ENCODE measurements around the gene CCDC81. TPM values are rescaled to one million over a fixed set of nuclear protein-coding genes. Genes with fewer than 3 reads are reported as not detected.
"Not testable (repeated sequence)": the region's sequence is repeated elsewhere in the genome, so short reads cannot be mapped to it uniquely, and the experiment has no call there.

Gene CCDC81
- 0.81 and 1.2 TPM in 2 replicates for total RNA-seq (2014; rRNA removed; shearing (Covaris generic))

- H3K9me3 ChIP-seq (replicated peaks), result no peaks in the 10 kb centered on the region
- H3K4me1 ChIP-seq, result no peaks in the 10 kb centered on the region
- no peak within 1 kb of the TSS for H3K27ac ChIP-seq
- H3K4me3 ChIP-seq, result no peak within 1 kb of the TSS
- no peaks in the 10 kb centered on the region for H3K27me3 ChIP-seq
- no peaks in the 10 kb centered on the region for H3K36me3 ChIP-seq
- DNase-seq, result no peak
Measured at GRCh38 chr11:86374586-86374985, at the start of gene CCDC81. Gene CCDC81 (plus strand): TSS chr11:86374887. CDS start chr11:86375164, 277 bp downstream.

- peaks cover 46% of the 10 kb centered on the region for H3K36me3 ChIP-seq
- no peaks in the 10 kb centered on the region for H3K27me3 ChIP-seq
- H3K9me3 ChIP-seq (replicated peaks), result no peaks in the 10 kb centered on the region; the same call in 1 of the 2 replicates
- DNase-seq, result no peak
- H3K27ac ChIP-seq, result no peak overlapping the region
- no peak overlapping the region for H3K4me3 ChIP-seq
- no peaks in the 10 kb centered on the region for H3K4me1 ChIP-seq
Measured at GRCh38 chr11:86335131-86335767, 39.4 kb upstream of the CCDC81 start.

DNA sequence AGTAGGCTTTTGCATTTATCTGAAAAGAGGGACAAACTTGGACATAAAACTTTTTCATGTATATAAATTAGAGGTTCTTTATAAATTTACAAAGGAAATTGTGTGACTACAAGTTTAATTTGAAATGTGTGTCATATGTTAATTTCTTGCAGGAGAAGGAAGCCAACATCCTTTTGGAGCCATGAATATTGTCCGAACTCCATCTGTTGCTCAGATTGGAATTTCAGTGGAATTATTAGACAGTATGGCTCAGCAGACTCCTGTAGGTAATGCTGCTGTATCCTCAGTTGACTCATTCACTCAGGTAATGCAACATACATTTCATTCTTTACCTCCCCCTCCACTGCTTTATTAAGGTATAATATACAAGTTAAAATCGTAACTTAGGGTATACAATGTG lies 37.5 kb upstream of the CCDC81 start:
- Histone ChIP-seq H3K9me3 (replicated peaks) (no peaks in the 10 kb centered on the region; the same call in 1 of the 2 replicates), H3K36me3 (peaks cover 38% of the 10 kb centered on the region), H3K27me3 (no peaks in the 10 kb centered on the region), H3K4me3 (no peak overlapping the region), H3K27ac (no peak overlapping the region), H3K4me1 (no peaks in the 10 kb centered on the region)
- no peak for DNase-seq

DNA sequence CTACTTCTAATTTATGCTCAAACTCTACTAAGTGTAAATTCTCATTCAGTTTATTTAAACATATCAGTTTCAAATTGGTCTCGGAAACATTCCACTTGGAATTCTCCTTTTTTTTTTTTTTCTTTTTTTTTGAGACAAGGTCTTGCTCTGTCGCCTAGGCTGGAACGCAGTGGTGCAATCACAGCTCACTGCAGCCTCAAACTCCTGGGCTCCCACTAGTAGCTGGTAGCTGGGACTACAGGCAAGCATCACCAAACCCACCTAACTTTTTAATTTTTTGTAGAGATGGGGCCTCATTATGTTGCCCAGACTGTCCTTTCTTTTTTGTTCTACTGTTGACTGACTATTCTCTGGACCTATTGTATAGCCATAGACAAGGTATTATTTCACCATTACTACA lies 33.3 kb upstream of the CCDC81 start:
- Histone ChIP-seq H3K4me1 (no peaks in the 10 kb centered on the region), H3K9me3 (replicated peaks) (no peaks in the 10 kb centered on the region; the same call in 1 of the 2 replicates), H3K27me3 (no peaks in the 10 kb centered on the region), H3K36me3 (peaks cover 31% of the 10 kb centered on the region), H3K27ac (no peak overlapping the region), H3K4me3 (no peak overlapping the region)
- DNase-seq, result no peak

DNA sequence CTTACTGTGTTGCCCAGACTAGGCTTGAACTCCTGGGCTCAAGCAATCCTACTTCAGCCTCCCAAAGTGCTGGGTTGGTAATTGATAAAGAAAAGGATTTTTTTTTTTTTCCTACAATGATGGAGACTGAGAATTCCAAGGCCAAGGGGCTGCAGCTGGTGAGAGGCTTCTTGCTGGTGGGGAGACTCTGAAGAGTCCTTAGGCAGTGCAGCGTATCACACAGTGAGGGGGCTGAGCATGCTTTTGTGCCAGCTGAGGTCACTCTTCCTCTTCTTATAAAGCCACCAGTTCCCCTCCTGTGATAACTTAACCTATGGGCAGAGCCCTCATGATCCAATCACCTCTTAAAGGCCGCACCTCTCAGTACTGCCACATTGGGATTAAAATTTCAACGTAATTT lies 28.2 kb upstream of the CCDC81 start:
- Histone ChIP-seq H3K27me3 (no peaks in the 10 kb centered on the region), H3K36me3 (peaks cover 14% of the 10 kb centered on the region), H3K27ac (no peak overlapping the region), H3K4me3 (no peak overlapping the region), H3K9me3 (replicated peaks) (0 out of 2 replicates have a peak, but pooled peaks cover 5% of the 10 kb centered on the region), H3K4me1 (no peaks in the 10 kb centered on the region)
- DNase-seq, result no peak

GRCh38 chr11:86355256-86355655 lies 19.4 kb upstream of the CCDC81 start:
- DNase-seq, result no peak
- Histone ChIP-seq H3K36me3 (no peaks in the 10 kb centered on the region; the same call in 1 of the 2 replicates), H3K9me3 (replicated peaks) (peaks cover 5% of the 10 kb centered on the region; the same call in 1 of the 2 replicates), H3K27ac (no peak overlapping the region), H3K4me1 (0 out of 2 replicates have a peak, but pooled peaks cover 2% of the 10 kb centered on the region), H3K27me3 (no peaks in the 10 kb centered on the region), H3K4me3 (no peak overlapping the region)

- H3K9me3 ChIP-seq (replicated peaks), result not testable (repeated sequence)
Measured at GRCh38 chr11:86357412-86357811, 17.3 kb upstream of the CCDC81 start.

GRCh38 chr11:86358720-86359119 lies 16.0 kb upstream of the CCDC81 start:
- Histone ChIP-seq H3K9me3 (replicated peaks) (no peaks in the 10 kb centered on the region; the same call in none of the 2 replicates), H3K4me1 (0 out of 2 replicates have a peak, but pooled peaks cover 2% of the 10 kb centered on the region), H3K36me3 (no peaks in the 10 kb centered on the region), H3K4me3 (no peak overlapping the region), H3K27ac (no peak overlapping the region), H3K27me3 (no peaks in the 10 kb centered on the region)
- DNase-seq, result no peak

More at GRCh38 chr11:86357412-86357811, 17.3 kb upstream of the CCDC81 start:
- not testable (repeated sequence) for H3K36me3 ChIP-seq, H3K27me3 ChIP-seq, H3K27ac ChIP-seq, DNase-seq, H3K4me1 ChIP-seq, H3K4me3 ChIP-seq

- H3K27ac ChIP-seq, result no peak overlapping the region
- DNase-seq, result peak in 1 of 2 experiments; percentile 19
Measured at GRCh38 chr11:86360775-86361395, 13.8 kb upstream of the CCDC81 start.

DNA sequence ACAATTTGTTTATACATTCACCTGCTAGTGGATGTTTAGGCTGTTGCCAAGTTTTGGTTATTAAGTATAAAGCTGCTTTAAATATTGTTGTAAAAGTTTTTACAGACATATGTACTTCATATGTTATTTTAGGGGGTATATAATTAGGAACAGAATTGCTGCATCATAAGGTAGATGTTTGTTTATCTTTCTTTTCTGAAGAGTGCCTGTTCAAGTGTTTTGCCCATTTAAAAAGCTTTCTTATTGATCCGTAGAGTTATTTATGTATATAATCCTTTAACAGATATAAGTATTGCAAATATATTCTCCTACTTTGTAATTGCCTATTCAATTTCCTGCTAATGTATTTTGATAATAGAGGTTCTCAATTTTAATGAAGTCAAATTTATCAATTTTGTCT lies 11.3 kb upstream of the CCDC81 start:
- no peaks in the 10 kb centered on the region for H3K36me3 ChIP-seq
- H3K27me3 ChIP-seq, result no peaks in the 10 kb centered on the region
- no peak for DNase-seq

More at GRCh38 chr11:86360775-86361395, 13.8 kb upstream of the CCDC81 start:
- no peaks in the 10 kb centered on the region for H3K27me3 ChIP-seq
- no peaks in the 10 kb centered on the region for H3K36me3 ChIP-seq
- H3K4me3 ChIP-seq, result no peak overlapping the region
- no peaks in the 10 kb centered on the region for H3K4me1 ChIP-seq
- no peaks in the 10 kb centered on the region; the same call in none of the 2 replicates for H3K9me3 ChIP-seq (replicated peaks)

GRCh38 chr11:86365546-86365945 lies 9.1 kb upstream of the CCDC81 start:
- H3K27ac ChIP-seq, result no peak overlapping the region
- no peak for DNase-seq
- H3K27me3 ChIP-seq, result no peaks in the 10 kb centered on the region
- H3K36me3 ChIP-seq, result no peaks in the 10 kb centered on the region
- no peaks in the 10 kb centered on the region; the same call in 1 of the 2 replicates for H3K4me1 ChIP-seq
- no peaks in the 10 kb centered on the region; the same call in 1 of the 2 replicates for H3K9me3 ChIP-seq (replicated peaks)
- no peak overlapping the region for H3K4me3 ChIP-seq

More for the DNA sequence above, 11.3 kb upstream of the CCDC81 start:
- Histone ChIP-seq H3K27ac (no peak overlapping the region), H3K9me3 (replicated peaks) (no peaks in the 10 kb centered on the region; the same call in 1 of the 2 replicates), H3K4me3 (no peak overlapping the region), H3K4me1 (no peaks in the 10 kb centered on the region; the same call in 1 of the 2 replicates)

DNA sequence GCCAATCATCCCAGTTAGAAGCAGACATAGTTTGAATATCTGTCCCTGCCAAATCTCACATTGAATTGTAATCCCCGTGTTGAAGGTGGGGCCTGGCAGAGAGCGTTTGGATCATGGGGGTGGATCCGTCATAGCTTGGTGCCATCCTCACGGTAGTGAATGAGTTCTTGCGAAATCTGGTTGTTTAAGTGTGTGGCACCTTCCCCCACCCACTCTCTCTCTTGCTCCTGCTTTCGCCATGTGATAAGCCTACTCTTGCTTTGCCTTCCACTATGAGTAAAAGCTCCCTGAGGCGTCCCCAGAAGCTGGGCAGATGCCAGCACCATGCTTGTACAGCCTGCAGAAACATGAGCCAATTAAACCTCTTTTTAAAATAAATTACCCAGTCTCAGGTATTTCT lies 5.0 kb upstream of the CCDC81 start:
- Histone ChIP-seq H3K27ac (no peak overlapping the region), H3K4me3 (no peak overlapping the region), H3K36me3 (no peaks in the 10 kb centered on the region), H3K4me1 (no peaks in the 10 kb centered on the region; the same call in 1 of the 2 replicates), H3K27me3 (no peaks in the 10 kb centered on the region), H3K9me3 (replicated peaks) (no peaks in the 10 kb centered on the region)
- no peak for DNase-seq

GRCh38 chr11:86370171-86370570 lies 4.5 kb upstream of the CCDC81 start:
- no peaks in the 10 kb centered on the region for H3K36me3 ChIP-seq
- no peak overlapping the region for H3K4me3 ChIP-seq
- H3K27me3 ChIP-seq, result no peaks in the 10 kb centered on the region
- H3K9me3 ChIP-seq (replicated peaks), result no peaks in the 10 kb centered on the region
- peak; percentile 35 to 60 for DNase-seq
- H3K27ac ChIP-seq, result no peak overlapping the region
- H3K4me1 ChIP-seq, result no peaks in the 10 kb centered on the region; the same call in 1 of the 2 replicates

- Histone ChIP-seq H3K9me3 (replicated peaks) (no peaks in the 10 kb centered on the region), H3K27me3 (no peaks in the 10 kb centered on the region), H3K4me3 (no peak overlapping the region), H3K4me1 (no peaks in the 10 kb centered on the region; the same call in 1 of the 2 replicates), H3K36me3 (no peaks in the 10 kb centered on the region), H3K27ac (no peak overlapping the region)
- DNase-seq, result peak in 1 of 2 experiments; percentile 17
Measured at GRCh38 chr11:86370922-86371594, 3.6 kb upstream of the CCDC81 start.

- DNase-seq, result no peak
- Histone ChIP-seq H3K27ac (no peak overlapping the region), H3K4me3 (no peak overlapping the region), H3K27me3 (no peaks in the 10 kb centered on the region), H3K9me3 (replicated peaks) (no peaks in the 10 kb centered on the region), H3K4me1 (no peaks in the 10 kb centered on the region; the same call in 1 of the 2 replicates), H3K36me3 (no peaks in the 10 kb centered on the region)
Measured at GRCh38 chr11:86372041-86372440, 2.6 kb upstream of the CCDC81 start.
